Gastroesophageal sphincter (tissue), 4 donors: ENCODE data around the gene TMOD2. TPM values are rescaled to one million over a fixed set of nuclear protein-coding genes. Genes with fewer than 3 reads are reported as not detected.
"Not testable (repeated sequence)": the region's sequence is repeated elsewhere in the genome, so short reads cannot be mapped to it uniquely, and the experiment has no call there.

Source experiments
- ATAC-seq: fragments of 150-250 bp; one replicate; pipeline ENCODE4 v1.9.1; 2016; ENCODE audit warnings: mild to moderate bottlenecking, moderate library complexity
- H3K27ac ChIP-seq, 4 donors: fragments of 200-600 bp; sonication (generic) in 3 of 4; 1 replicate in 3 of 4; 2 replicates in 1 of 4; pipeline ENCODE4 v1.5.1; 2016 to 2019
- H3K27me3 ChIP-seq: fragments of 200-600 bp; sonication (generic); one replicate; pipeline ENCODE4 v1.5.1; 2019
- H3K36me3 ChIP-seq, 2 donors: fragments of 200-600 bp; sonication (generic); one replicate each; pipeline ENCODE4 v1.5.1; 2019; ENCODE audit warnings: control low read depth in 1 of 2
- H3K4me1 ChIP-seq, 3 donors: fragments of 200-600 bp; sonication (generic); 1 replicate in 2 of 3; 2 replicates in 1 of 3; pipeline ENCODE4 v1.5.1; 2016 to 2019; ENCODE audit warnings: control low read depth in 2 of 3
- H3K4me3 ChIP-seq, 2 donors: fragments of 200-600 bp; sonication (generic); one replicate each; pipeline ENCODE4 v1.5.1; 2019; ENCODE audit warnings: mild to moderate bottlenecking in 1 of 2, moderate library complexity in 1 of 2
- H3K9me3 ChIP-seq, 3 donors: fragments of 200-600 bp; sonication (generic); one replicate each; pipeline ENCODE4 v1.5.1; 2017 to 2019; ENCODE audit warnings: control low read depth in 2 of 3
- CTCF ChIP-seq, 4 experiments: fragments of 200-600 bp in 2 of 4; fragments of 450-650 bp in 2 of 4; sonication (generic) in 1 of 4; IDR thresholded peaks; one replicate each; pipeline ENCODE4 v1.5.1; 2017 to 2019; ENCODE audit warnings: antibody characterized with exemption in 4 of 4, mild to moderate bottlenecking in 2 of 4, moderate library complexity in 2 of 4
- EP300 ChIP-seq: sonication (generic); formaldehyde crosslinking; IDR thresholded peaks from one replicate; pipeline ENCODE4 v1.6.1; 2017; ENCODE audit warnings: antibody characterized with exemption, mild to moderate bottlenecking
- POLR2A ChIP-seq, 2 donors: fragments of 450-650 bp; IDR thresholded peaks; one replicate each; pipeline ENCODE4 v1.6.1; 2017; ENCODE audit warnings: antibody characterized with exemption in 2 of 2, mild to moderate bottlenecking in 2 of 2, moderate library complexity in 1 of 2
- POLR2AphosphoS5 ChIP-seq: sonication (generic); formaldehyde crosslinking; IDR thresholded peaks from one replicate; pipeline ENCODE4 v1.6.1; 2017; ENCODE audit warnings: antibody characterized with exemption
- WGBS, 2 donors: methylation state at CpG; one replicate each; pipeline ENCODE4 v1.1.5; 2018; ENCODE audit warnings: low coverage in 1 of 2; 5-methylcytosine and 5-hydroxymethylcytosine counted together
- total RNA-seq, 4 donors: library from RNA; depleted of rRNA; stranded (reverse); fragments of >200 nt; gene quantifications; one replicate each; pipeline ENCODE4 v1.1.0, GENCODE V29; 2016

TMOD2 gene
- total RNA-seq, 4 donors from 2014 or later: 14.0 to 21.9 (median 17.5) TPM

GRCh38 chr15:51782357-51782896 is 31.0 kb downstream of the TMOD2 start:
- H3K27me3 ChIP-seq: no peaks in the 10 kb centered on the region
- peaks cover 0 to 82% of the 10 kb centered on the region in 2 donors for H3K36me3 ChIP-seq
- no peak overlapping the region for H3K27ac ChIP-seq
- 78 to 82% methylated on average over 7 of the region's 7 CpGs for WGBS, 2 donors
- no peak for TF ChIP-seq POLR2A (IDR thresholded peaks at IDR 0.05)
- TF ChIP-seq POLR2AphosphoS5: no peak
- TF ChIP-seq EP300: no peak
- no peak for TF ChIP-seq CTCF (IDR thresholded peaks at IDR 0.05)
- ATAC-seq: no peak
- no peaks in the 10 kb centered on the region for H3K4me1 ChIP-seq
- no peak overlapping the region for H3K4me3 ChIP-seq
- H3K9me3 ChIP-seq: no peaks in the 10 kb centered on the region

- 79 to 84% methylated on average over 3 of the region's 3 CpGs for whole genome bisulfite sequencing, 2 donors
- no peak overlapping the region for H3K27ac ChIP-seq
- TF ChIP-seq POLR2AphosphoS5: no peak
- no peak for TF ChIP-seq CTCF (IDR thresholded peaks at IDR 0.05)
- TF ChIP-seq POLR2A (IDR thresholded peaks at IDR 0.05): no peak
- H3K4me3 ChIP-seq: no peak overlapping the region
- H3K9me3 ChIP-seq: no peaks in the 10 kb centered on the region
- no peak for ATAC-seq
- H3K27me3 ChIP-seq: no peaks in the 10 kb centered on the region
- H3K36me3 ChIP-seq: peaks cover 0 to 88% of the 10 kb centered on the region in 2 donors
- no peaks in the 10 kb centered on the region for H3K4me1 ChIP-seq
These were observed 32.6 kb downstream of the TMOD2 start for GRCh38 chr15:51783967-51784366.

GRCh38 chr15:51787130-51787529 is 35.7 kb downstream of the TMOD2 start:
- not testable (repeated sequence) for ATAC-seq, H3K4me3 ChIP-seq, H3K4me1 ChIP-seq, H3K27ac ChIP-seq, H3K27me3 ChIP-seq, H3K9me3 ChIP-seq
- 100% methylated on average over 1 of the region's 11 CpGs; no CpG with 5 or more reads in 1 of the 2 donors for WGBS, 2 donors
- peaks cover 0 to 59% of the 10 kb centered on the region in 2 donors for H3K36me3 ChIP-seq

- H3K36me3 ChIP-seq: peaks cover 0 to 15% of the 10 kb centered on the region in 2 donors
- H3K27me3 ChIP-seq, H3K9me3 ChIP-seq, H3K4me3 ChIP-seq, ATAC-seq, H3K27ac ChIP-seq: not testable (repeated sequence)
- WGBS, 2 donors: 92 to 94% methylated on average over 4 of the region's 4 CpGs
- H3K4me1 ChIP-seq: peaks cover 0 to 13% (median 0%) of the 10 kb centered on the region in 3 donors
These were observed 41.1 kb downstream of the TMOD2 start for GRCh38 chr15:51792474-51792873.

- Histone ChIP-seq H3K4me1 (peaks cover 0 to 13% (median 0%) of the 10 kb centered on the region in 3 donors), H3K27me3 (no peaks in the 10 kb centered on the region), H3K27ac (no peak overlapping the region), H3K36me3 (peaks cover 0 to 14% of the 10 kb centered on the region in 2 donors), H3K9me3 (no peaks in the 10 kb centered on the region), H3K4me3 (no peak overlapping the region)
- no peak for TF ChIP-seq POLR2AphosphoS5
- TF ChIP-seq EP300: no peak
- TF ChIP-seq POLR2A (IDR thresholded peaks at IDR 0.05): no peak
- 38 to 45% methylated on average over 4 of the region's 4 CpGs for WGBS, 2 donors
- ATAC-seq: no peak
These were observed 42.3 kb downstream of the TMOD2 start for GRCh38 chr15:51793521-51794305.

- TF ChIP-seq EP300: no peak
- Histone ChIP-seq H3K27me3 (no peaks in the 10 kb centered on the region), H3K9me3 (no peaks in the 10 kb centered on the region), H3K36me3 (peaks cover 0 to 44% of the 10 kb centered on the region in 2 donors), H3K4me3 (no peak overlapping the region), H3K27ac (no peak overlapping the region), H3K4me1 (peaks cover 0 to 13% (median 0%) of the 10 kb centered on the region in 3 donors)
- no peak for ATAC-seq
- 82% methylated on average over 10 of the region's 10 CpGs; no CpG with 5 or more reads in 1 of the 2 donors for WGBS, 2 donors
These were observed 45.5 kb downstream of the TMOD2 start for GRCh38 chr15:51796847-51797401.

- H3K4me3 ChIP-seq: no peak overlapping the region
- peaks cover 0 to 9% (median 0%) of the 10 kb centered on the region in 3 donors for H3K4me1 ChIP-seq
- no peak overlapping the region for H3K27ac ChIP-seq
- H3K36me3 ChIP-seq: peaks cover 0 to 55% of the 10 kb centered on the region in 2 donors
- WGBS, 2 donors: 100% methylated on average over 1 of the region's 1 CpG
- H3K27me3 ChIP-seq: no peaks in the 10 kb centered on the region
- no peaks in the 10 kb centered on the region for H3K9me3 ChIP-seq
- ATAC-seq: no peak
- TF ChIP-seq EP300 (no peak), CTCF (IDR thresholded peaks at IDR 0.05) (no peak), POLR2A (IDR thresholded peaks at IDR 0.05) (no peak), POLR2AphosphoS5 (no peak)
These were observed 46.9 kb downstream of the TMOD2 start for GRCh38 chr15:51798281-51798680.
